ENCODE results near the gene DSE. TPM values are rescaled to one million over a fixed set of nuclear protein-coding genes. Genes with fewer than 3 reads are reported as not detected.

The DSE gene
- total and polyA plus RNA-seq, 2 donors (not counting 1 experiment from before 2014, with no cell fraction given) = 8.3 to 8.6 TPM

GRCh38 chr6:116463301-116463700 lies 92.6 kb downstream of the DSE start:
- H3K9ac ChIP-seq (ENCODE audit: low read length) = peak overlapping the region; percentile 76
- WGBS (ENCODE audit: insufficient coverage) = 80% methylated on average over 1 of the region's 4 CpGs
- no peak for TF ChIP-seq EZH2 (IDR thresholded peaks at IDR 0.05; ENCODE audit: borderline replicate concordance, insufficient read depth, low read depth, low read length, poor library complexity, severe bottlenecking)
- TF ChIP-seq CTCF (IDR thresholded peaks at IDR 0.05) = no peak
- H3K36me3 ChIP-seq (replicated peaks in 1 of 2; ENCODE audit: control extremely low read depth in 1 of 2, control insufficient read depth in 1 of 2, extremely low read depth in 1 of 2, insufficient read depth in 2 of 2, low read length in 1 of 2) = no peaks in the 10 kb centered on the region
- H3K79me2 ChIP-seq (ENCODE audit: control insufficient read depth, insufficient read depth, low read length) = peaks cover 11% of the 10 kb centered on the region
- ChIA-PET POLR2A (no interaction called here), CTCF (interaction anchor here (1.0 to 3.1 kb wide), 4 partner anchors 17 to 72 kb away, joined by 3 to 9 read pairs (median 4); no protein-coding TSS in a partner anchor)
- Mint-ChIP-seq H3K27me3 (no peaks in the 10 kb centered on the region), H3K4me3 (peak overlapping the region; percentile 93), H3K9me3 (ENCODE audit: insufficient read depth) (no peaks in the 10 kb centered on the region), H3K27ac (peak overlapping the region; percentile 96), H3K4me1 (peaks cover 65% of the 10 kb centered on the region)
- peak overlapping the region; percentile 26 to 91 (median 71) for H3K4me3 ChIP-seq (ENCODE audit: control extremely low read depth in 1 of 5, extremely low read depth in 1 of 5, insufficient read depth in 1 of 5, low read depth in 2 of 5, low read length in 4 of 5)
- H3K27me3 ChIP-seq (replicated peaks in 1 of 4; ENCODE audit: control extremely low read depth in 1 of 4, control insufficient read depth in 3 of 4, insufficient read depth in 4 of 4, low read length in 3 of 4) = no peaks in the 10 kb centered on the region
- ATAC-seq (ENCODE audit: low read depth) = no peak
- H3K9me3 ChIP-seq (ENCODE audit: control extremely low read depth in 1 of 3, control insufficient read depth in 2 of 3, insufficient read depth in 1 of 3, low read length in 2 of 3) = no peaks in the 10 kb centered on the region
- H3K4me2 ChIP-seq (replicated peaks; ENCODE audit: low read depth, low read length, poor library complexity, severe bottlenecking) = peak overlapping the region; percentile 94
- intact Hi-C loops (cut with micrococcal nuclease) = loop anchor here (2.0 to 10.0 kb wide), 6 partner anchors 18 to 358 kb away; partner anchors contain the start of genes DSE, KPNA5, NT5DC1 and ZUP1
- peaks cover 55 to 60% of the 10 kb centered on the region in 2 donors for H3K4me1 ChIP-seq (ENCODE audit: control insufficient read depth in 2 of 2, insufficient read depth in 2 of 2, low read length in 2 of 2)
- H2AFZ ChIP-seq (ENCODE audit: insufficient read depth, low read depth, low read length, poor library complexity, severe bottlenecking) = no peak overlapping the region
- DNase-seq = no peak
- H3K27ac ChIP-seq (ENCODE audit: low read length in 2 of 2) = peak overlapping the region; percentile 86 to 91
- H4K20me1 ChIP-seq (ENCODE audit: control insufficient read depth, insufficient read depth, low read length, poor library complexity, severe bottlenecking) = no peaks in the 10 kb centered on the region

- TF ChIP-seq EZH2 (IDR thresholded peaks at IDR 0.05; ENCODE audit: borderline replicate concordance, insufficient read depth, low read depth, low read length, poor library complexity, severe bottlenecking) = no peak
- no peak for TF ChIP-seq CTCF (IDR thresholded peaks at IDR 0.05)
- Mint-ChIP-seq H3K4me1 (peaks cover 65% of the 10 kb centered on the region), H3K4me3 (peak overlapping the region; percentile 81), H3K27me3 (no peaks in the 10 kb centered on the region), H3K27ac (peak overlapping the region; percentile 98), H3K9me3 (ENCODE audit: insufficient read depth) (no peaks in the 10 kb centered on the region)
- Histone ChIP-seq H4K20me1 (ENCODE audit: control insufficient read depth, insufficient read depth, low read length, poor library complexity, severe bottlenecking) (no peaks in the 10 kb centered on the region), H3K27ac (ENCODE audit: low read length in 2 of 2) (peak overlapping the region; percentile 86 to 91), H2AFZ (ENCODE audit: insufficient read depth, low read depth, low read length, poor library complexity, severe bottlenecking) (no peak overlapping the region), H3K36me3 (replicated peaks in 1 of 2; ENCODE audit: control extremely low read depth in 1 of 2, control insufficient read depth in 1 of 2, extremely low read depth in 1 of 2, insufficient read depth in 2 of 2, low read length in 1 of 2) (no peaks in the 10 kb centered on the region), H3K9me3 (ENCODE audit: control extremely low read depth in 1 of 3, control insufficient read depth in 2 of 3, insufficient read depth in 1 of 3, low read length in 2 of 3) (no peaks in the 10 kb centered on the region), H3K4me1 (ENCODE audit: control insufficient read depth in 2 of 2, insufficient read depth in 2 of 2, low read length in 2 of 2) (peaks cover 55 to 60% of the 10 kb centered on the region in 2 donors), H3K79me2 (ENCODE audit: control insufficient read depth, insufficient read depth, low read length) (peaks cover 11% of the 10 kb centered on the region), H3K4me3 (ENCODE audit: control extremely low read depth in 1 of 5, extremely low read depth in 1 of 5, insufficient read depth in 1 of 5, low read depth in 2 of 5, low read length in 4 of 5) (peak overlapping the region in 2 of 5 experiments; percentile 12 to 44), H3K9ac (ENCODE audit: low read length) (peak overlapping the region; percentile 25), H3K4me2 (replicated peaks; ENCODE audit: low read depth, low read length, poor library complexity, severe bottlenecking) (peak overlapping the region; percentile 94), H3K27me3 (replicated peaks in 1 of 4; ENCODE audit: control extremely low read depth in 1 of 4, control insufficient read depth in 3 of 4, insufficient read depth in 4 of 4, low read length in 3 of 4) (no peaks in the 10 kb centered on the region)
- ATAC-seq (ENCODE audit: low read depth) (peak; percentile 51), DNase-seq (peak; percentile 86)
- POLR2A ChIA-PET = interaction anchor here (0.8 to 0.9 kb wide), 2 partner anchors 10 to 55 kb away, joined by 3 to 6 read pairs; no protein-coding TSS in a partner anchor
- no CpG with 5 or more reads among the region's 5 CpGs for WGBS (ENCODE audit: insufficient coverage)
- intact Hi-C loops (cut with micrococcal nuclease) = loop anchor here (1.0 to 10.0 kb wide), 5 partner anchors 11 to 360 kb away; partner anchors contain the start of genes NT5DC1, RWDD1 and TSPYL1
- CTCF ChIA-PET = interaction anchor here (1.0 to 1.5 kb wide), 3 partner anchors 21 to 178 kb away, joined by 3 to 8 read pairs (median 5); no protein-coding TSS in a partner anchor
These were observed 94.5 kb downstream of the DSE start for GRCh38 chr6:116465246-116465645.
